Endothelial cell of umbilical vein (primary cell): ENCODE results near the gene TCERG1L. TPM values are rescaled to one million over a fixed set of nuclear protein-coding genes. Genes with fewer than 3 reads are reported as not detected.

Source experiments
- BruUV-seq: library from RNA; stranded (reverse); fragments of 400-500 nt; replicated peaks from 2 replicates; lab custom pipeline; 2021; lab: Mats Ljungman, UMichigan
- CTCF ChIA-PET: fragments of 300-600, 350-600 bp; sonication (Branson Sonifier 250); formaldehyde crosslinking; loops from one replicate; lab custom pipeline; 2021; ENCODE audit warnings: antibody characterized with exemption, inconsistent platforms; lab: Charles Lee
- POLR2A ChIA-PET: fragments of 300-600, 350-600 bp; sonication (Branson Sonifier 250); formaldehyde crosslinking; loops from one replicate; lab custom pipeline; 2021; ENCODE audit warnings: antibody characterized with exemption, inconsistent platforms; lab: Charles Lee
- DNase-seq: peaks from one replicate; pipeline ENCODE4 v3.0.0-alpha.2; 2011; ENCODE audit warnings: low read depth, low spot score
- FAIRE-seq: peaks from 2 replicates; lab custom pipeline; 2011; peaks lifted over from hg19 to GRCh38; lab: Jason Lieb, UNC
- H2AFZ ChIP-seq: 2 replicates; pipeline ENCODE4 v1.6.0; 2012; ENCODE audit warnings: low read depth, low read length, control low read depth, inconsistent platforms
- H3K27ac ChIP-seq: 2 replicates; pipeline ENCODE4 v1.5.1; 2011; ENCODE audit warnings: low read depth, mild to moderate bottlenecking, control low read depth, low read length, moderate library complexity; ENCODE audit not compliant: insufficient read depth
- H3K27me3 ChIP-seq, 2 experiments: 2 replicates each; pipeline versions ENCODE4 v1.6.0 to v1.6.1; 2011; ENCODE audit warnings: low read length in 2 of 2, mixed read lengths in 1 of 2; ENCODE audit not compliant: control insufficient read depth in 2 of 2, insufficient read depth in 2 of 2
- H3K36me3 ChIP-seq, 2 experiments: 2 replicates in 1 of 2; 3 replicates in 1 of 2; pipeline ENCODE4 v1.5.1; 2011; ENCODE audit warnings: low read length in 2 of 2, mild to moderate bottlenecking in 1 of 2, moderate library complexity in 1 of 2; ENCODE audit not compliant: control insufficient read depth in 2 of 2, insufficient read depth in 2 of 2; ENCODE audit errors: extremely low read depth in 1 of 2
- H3K4me1 ChIP-seq: 3 replicates; pipeline ENCODE4 v1.5.1; 2011; ENCODE audit warnings: mild to moderate bottlenecking, low read length; ENCODE audit not compliant: control insufficient read depth, insufficient read depth; ENCODE audit errors: extremely low read depth
- H3K4me2 ChIP-seq: 2 replicates; pipeline ENCODE4 v1.6.1; 2011; ENCODE audit warnings: low read length, control low read depth, mixed read lengths; ENCODE audit not compliant: insufficient read depth
- H3K4me3 ChIP-seq, 3 experiments: fragments of 200-600 bp in 1 of 3; sonication (generic), shearing (Covaris generic) in 1 of 3; replicated peaks in 1 of 3; 2 replicates each; pipeline ENCODE4 v1.5.1; 2011 to 2016; ENCODE audit warnings: control low read depth in 3 of 3, low read length in 3 of 3, mild to moderate bottlenecking in 2 of 3, inconsistent platforms in 1 of 3, low read depth in 1 of 3, moderate library complexity in 1 of 3; ENCODE audit not compliant: insufficient read depth in 1 of 3
- H3K79me2 ChIP-seq: 2 replicates; pipeline ENCODE4 v1.6.0; 2012; ENCODE audit warnings: low read length, inconsistent platforms; ENCODE audit not compliant: control insufficient read depth, insufficient read depth
- H3K9ac ChIP-seq: replicated peaks from 2 replicates; pipeline ENCODE3; 2011; ENCODE audit warnings: low read length, control low read depth; ENCODE audit not compliant: insufficient read depth; ENCODE audit errors: extremely low read depth
- H3K9me1 ChIP-seq: replicated peaks from 3 replicates; pipeline ENCODE4 v1.6.0; 2011; ENCODE audit warnings: mild to moderate bottlenecking, low read length; ENCODE audit not compliant: control insufficient read depth, insufficient read depth; ENCODE audit errors: extremely low read depth
- H3K9me3 ChIP-seq: replicated peaks from 2 replicates; pipeline ENCODE4 v1.5.1; 2012; ENCODE audit warnings: low read length, inconsistent platforms; ENCODE audit not compliant: control insufficient read depth, insufficient read depth
- H4K20me1 ChIP-seq: replicated peaks from 2 replicates; pipeline ENCODE3; 2011; ENCODE audit warnings: mild to moderate bottlenecking, low read length; ENCODE audit not compliant: control insufficient read depth, insufficient read depth; ENCODE audit errors: extremely low read depth
- CTCF ChIP-seq, 2 donors: IDR thresholded peaks; 1 replicate in 1 of 2; 2 replicates in 1 of 2; pipeline ENCODE4 v1.5.1; 2011; ENCODE audit warnings: low read length in 2 of 2, mild to moderate bottlenecking in 2 of 2, moderate library complexity in 2 of 2, control low read depth in 1 of 2, inconsistent platforms in 1 of 2, low read depth in 1 of 2; ENCODE audit not compliant: insufficient read depth in 1 of 2; ENCODE audit errors: extremely low read depth in 1 of 2
- EZH2 ChIP-seq: IDR thresholded peaks from 2 replicates; pipeline ENCODE4 v1.6.1; 2012; ENCODE audit warnings: borderline replicate concordance, low read depth, mild to moderate bottlenecking, moderate library complexity, low read length, inconsistent platforms; ENCODE audit not compliant: severe bottlenecking
- FOS ChIP-seq: IDR thresholded peaks from 2 replicates; pipeline ENCODE4 v1.6.1; 2011; ENCODE audit warnings: mild to moderate bottlenecking, low read length, moderate library complexity, borderline replicate concordance; ENCODE audit not compliant: insufficient read depth
- GATA2 ChIP-seq: IDR thresholded peaks from 2 replicates; pipeline ENCODE4 v1.7.0; 2011; ENCODE audit warnings: low read depth, mild to moderate bottlenecking, moderate library complexity, mixed read lengths, low read length; ENCODE audit not compliant: insufficient read length, insufficient read depth
- JUN ChIP-seq: IDR thresholded peaks from 2 replicates; pipeline ENCODE4 v1.6.1; 2011; ENCODE audit warnings: borderline replicate concordance, low read depth; ENCODE audit not compliant: insufficient read length, insufficient read depth
- MAX ChIP-seq: IDR thresholded peaks from 2 replicates; pipeline ENCODE4 v1.6.1; 2011; ENCODE audit not compliant: insufficient read depth, insufficient read length
- MYC ChIP-seq: IDR thresholded peaks from one replicate; pipeline ENCODE4 v1.6.1; 2011; ENCODE audit warnings: mild to moderate bottlenecking, low read depth, low read length
- POLR2A ChIP-seq: IDR thresholded peaks from 2 replicates; pipeline ENCODE4 v1.6.1; 2012; ENCODE audit warnings: low read depth, mild to moderate bottlenecking, control low read depth, low read length
- POLR2AphosphoS5 ChIP-seq: IDR thresholded peaks from 2 replicates; pipeline ENCODE4 v1.6.1; 2012; ENCODE audit warnings: low read depth, mild to moderate bottlenecking, control low read depth, low read length, moderate library complexity; ENCODE audit not compliant: insufficient read depth
- dilution Hi-C: fragments of 300-500 bp; cut with MboI; formaldehyde crosslinking; loops from one replicate; pipeline ENCODE4 v1.15.0; 2019; ENCODE audit warnings: low sequenced_read_pairs; ENCODE audit not compliant: extremely low pct_ligation_motif_present
- intact Hi-C: fragments of 100-400 bp; cut with micrococcal nuclease; formaldehyde crosslinking; loops from one replicate; pipeline ENCODE4 v1.10.0; 2022
- polyA plus RNA-seq, 4 experiments: library from polyadenylated mRNA; depleted of rRNA in 3 of 4; stranded (reverse) in 3 of 4; unstranded in 1 of 4; fragments of >200 nt; gene quantifications; 2 replicates each; pipeline versions ENCODE4 v1.2.1 to v1.2.3, GENCODE V29; 2011 to 2012; ENCODE audit warnings: missing spikeins in 1 of 4
- total RNA-seq: library from RNA; stranded (reverse); gene quantifications from 2 replicates; pipeline ENCODE4 v1.2.3, GENCODE V29; 2021

TCERG1L gene
- total and polyA plus RNA-seq, 2 donors (not counting 3 experiments of a cell fraction or from before 2014, with no cell fraction given) = not detected

- no peak for TF ChIP-seq FOS
- BruUV-seq = no TSS peak
- Histone ChIP-seq H3K9me1 (no peaks in the 10 kb centered on the region), H3K79me2 (no peaks in the 10 kb centered on the region), H3K9ac (no peak overlapping the region), H3K9me3 (peaks cover 11% of the 10 kb centered on the region), H2AFZ (no peak overlapping the region), H3K4me2 (no peak overlapping the region), H4K20me1 (no peaks in the 10 kb centered on the region), H3K4me1 (no peaks in the 10 kb centered on the region), H3K27ac (no peak overlapping the region), H3K36me3 (no peaks in the 10 kb centered on the region), H3K27me3 (no peaks in the 10 kb centered on the region), H3K4me3 (no peak overlapping the region)
- FAIRE-seq (no peak), DNase-seq (no peak)
- dilution Hi-C loops (no loop called here), intact Hi-C loops (no loop called here)
- CTCF ChIA-PET = no interaction called here
- POLR2A ChIA-PET = no interaction called here
These were observed 34.2 kb downstream of the TCERG1L start for GRCh38 chr10:131277278-131277677.

- Histone ChIP-seq H3K79me2 (no peaks in the 10 kb centered on the region), H3K27ac (no peak overlapping the region), H3K9me3 (peaks cover 9% of the 10 kb centered on the region), H2AFZ (no peak overlapping the region), H3K9ac (no peak overlapping the region), H3K36me3 (no peaks in the 10 kb centered on the region), H3K4me2 (no peak overlapping the region), H3K4me1 (no peaks in the 10 kb centered on the region), H3K4me3 (no peak overlapping the region), H4K20me1 (no peaks in the 10 kb centered on the region), H3K27me3 (no peaks in the 10 kb centered on the region), H3K9me1 (no peaks in the 10 kb centered on the region)
- no peak for DNase-seq
- dilution Hi-C loops = no loop called here
- TF ChIP-seq MYC (no peak), POLR2AphosphoS5 (no peak), POLR2A (no peak), JUN (no peak), CTCF (IDR thresholded peaks at IDR 0.05; ENCODE audit: extremely low read depth in 1 of 2, insufficient read depth in 1 of 2, low read depth in 1 of 2, low read length in 2 of 2) (no peak), GATA2 (no peak), FOS (no peak), MAX (no peak), EZH2 (no peak)
- intact Hi-C loops = no loop called here
- ChIA-PET CTCF (no interaction called here), POLR2A (no interaction called here)
- FAIRE-seq = no peak
- BruUV-seq = no TSS peak
These were observed 35.8 kb downstream of the TCERG1L start for GRCh38 chr10:131275691-131276090.
